HEK293 (cell line): ENCODE measurements around the gene TATDN2.

ENCODE experiments used
- EGR2 ChIP-seq: fragments of 450-650 bp; formaldehyde crosslinking; IDR thresholded peaks from 2 replicates; pipeline ENCODE4 v1.5.1; 2016; ENCODE audit warnings: low read depth, missing biosample characterization, missing genetic modification characterization
- HOXA7 ChIP-seq: sonication (generic); formaldehyde crosslinking; IDR thresholded peaks from 2 replicates; pipeline ENCODE4 v1.8.1; 2022; ENCODE audit warnings: missing genetic modification reagents, borderline replicate concordance
- IKZF3 ChIP-seq: fragments of 450-650 bp; IDR thresholded peaks from 2 replicates; pipeline ENCODE4 v1.5.0; 2018; ENCODE audit warnings: missing biosample characterization, mild to moderate bottlenecking, missing genetic modification characterization, moderate library complexity
- KLF10 ChIP-seq: fragments of 450-650 bp; IDR thresholded peaks from 2 replicates; pipeline ENCODE4 v1.5.1; 2018; ENCODE audit warnings: missing biosample characterization, mild to moderate bottlenecking, missing genetic modification characterization
- KLF17 ChIP-seq: fragments of 450-650 bp; formaldehyde crosslinking; IDR thresholded peaks from 2 replicates; pipeline ENCODE4 v1.5.1; 2016; ENCODE audit warnings: missing biosample characterization, missing genetic modification characterization
- MZF1 ChIP-seq: fragments of 450-650 bp; formaldehyde crosslinking; IDR thresholded peaks from 2 replicates; pipeline ENCODE4 v1.5.1; 2017; ENCODE audit warnings: missing biosample characterization, missing genetic modification characterization, borderline replicate concordance
- WT1 ChIP-seq: fragments of 450-650 bp; formaldehyde crosslinking; IDR thresholded peaks from 2 replicates; pipeline ENCODE4 v1.5.1; 2016; ENCODE audit warnings: missing biosample characterization, missing genetic modification characterization
- ZBTB6 ChIP-seq: fragments of 450-650 bp; formaldehyde crosslinking; IDR thresholded peaks from 2 replicates; pipeline ENCODE4 v1.5.1; 2017; ENCODE audit warnings: missing biosample characterization, missing genetic modification characterization
- ZFP3 ChIP-seq: fragments of 450-650 bp; formaldehyde crosslinking; IDR thresholded peaks from 2 replicates; pipeline ENCODE4 v1.5.1; 2016; ENCODE audit warnings: low read depth, missing biosample characterization, missing genetic modification characterization
- ZFP69B ChIP-seq: fragments of 450-650 bp; formaldehyde crosslinking; IDR thresholded peaks from 2 replicates; pipeline ENCODE4 v1.5.1; 2016; ENCODE audit warnings: missing biosample characterization, missing genetic modification characterization
- ZNF10 ChIP-seq: fragments of 450-650 bp; formaldehyde crosslinking; IDR thresholded peaks from 2 replicates; pipeline ENCODE4 v1.5.1; 2017; ENCODE audit warnings: missing biosample characterization, missing genetic modification characterization
- ZNF140 ChIP-seq: fragments of 450-650 bp; formaldehyde crosslinking; IDR thresholded peaks from 2 replicates; pipeline ENCODE4 v1.5.1; 2016; ENCODE audit warnings: missing biosample characterization, missing genetic modification characterization
- ZNF16 ChIP-seq: fragments of 450-650 bp; formaldehyde crosslinking; IDR thresholded peaks from 2 replicates; pipeline ENCODE4 v1.5.1; 2016; ENCODE audit warnings: low read depth, missing biosample characterization, missing genetic modification characterization
- ZNF184 ChIP-seq: fragments of 450-650 bp; IDR thresholded peaks from 2 replicates; pipeline ENCODE4 v1.5.1; 2018; ENCODE audit warnings: missing biosample characterization, mild to moderate bottlenecking, missing genetic modification characterization
- ZNF211 ChIP-seq: fragments of 450-650 bp; formaldehyde crosslinking; IDR thresholded peaks from 2 replicates; pipeline ENCODE4 v1.5.1; 2016; ENCODE audit warnings: low read depth, missing biosample characterization, missing genetic modification characterization
- ZNF214 ChIP-seq: fragments of 450-650 bp; formaldehyde crosslinking; IDR thresholded peaks from 2 replicates; pipeline ENCODE4 v1.5.1; 2017; ENCODE audit warnings: missing biosample characterization, mild to moderate bottlenecking, missing genetic modification characterization, borderline replicate concordance
- ZNF221 ChIP-seq: fragments of 450-650 bp; formaldehyde crosslinking; IDR thresholded peaks from 2 replicates; pipeline ENCODE4 v1.5.1; 2017; ENCODE audit warnings: missing biosample characterization, missing genetic modification characterization, borderline replicate concordance
- ZNF23 ChIP-seq: fragments of 450-650 bp; formaldehyde crosslinking; IDR thresholded peaks from 2 replicates; pipeline ENCODE4 v1.5.1; 2016; ENCODE audit warnings: missing biosample characterization, missing genetic modification characterization, borderline replicate concordance
- ZNF302 ChIP-seq: fragments of 450-650 bp; formaldehyde crosslinking; IDR thresholded peaks from 2 replicates; pipeline ENCODE4 v1.5.1; 2016; ENCODE audit warnings: missing biosample characterization, missing genetic modification characterization, low read depth
- ZNF324 ChIP-seq: fragments of 450-650 bp; formaldehyde crosslinking; IDR thresholded peaks from 2 replicates; pipeline ENCODE4 v1.5.1; 2016; ENCODE audit warnings: missing biosample characterization, missing genetic modification characterization
- ZNF398 ChIP-seq: fragments of 450-650 bp; formaldehyde crosslinking; IDR thresholded peaks from 2 replicates; pipeline ENCODE4 v1.5.1; 2017; ENCODE audit warnings: missing biosample characterization, missing genetic modification characterization
- ZNF416 ChIP-seq: fragments of 450-650 bp; formaldehyde crosslinking; IDR thresholded peaks from 2 replicates; pipeline ENCODE4 v1.5.1; 2016; ENCODE audit warnings: missing biosample characterization, missing genetic modification characterization
- ZNF514 ChIP-seq: fragments of 450-650 bp; formaldehyde crosslinking; IDR thresholded peaks from 2 replicates; pipeline ENCODE4 v1.5.1; 2016; ENCODE audit warnings: missing biosample characterization, missing genetic modification characterization
- ZNF529 ChIP-seq: fragments of 450-650 bp; formaldehyde crosslinking; IDR thresholded peaks from 2 replicates; pipeline ENCODE4 v1.5.1; 2017; ENCODE audit warnings: missing genetic modification characterization, missing biosample characterization; ENCODE audit not compliant: insufficient replicate concordance
- ZNF600 ChIP-seq: fragments of 450-650 bp; formaldehyde crosslinking; IDR thresholded peaks from 2 replicates; pipeline ENCODE4 v1.5.1; 2016; ENCODE audit warnings: missing biosample characterization, missing genetic modification characterization
- ZNF623 ChIP-seq: fragments of 450-650 bp; formaldehyde crosslinking; IDR thresholded peaks from 2 replicates; pipeline ENCODE4 v1.5.1; 2016; ENCODE audit warnings: missing biosample characterization, missing genetic modification characterization
- ZNF654 ChIP-seq: fragments of 450-650 bp; formaldehyde crosslinking; IDR thresholded peaks from 2 replicates; pipeline ENCODE4 v1.5.1; 2016; ENCODE audit warnings: low read depth, missing biosample characterization, missing genetic modification characterization
- ZNF670 ChIP-seq: fragments of 450-650 bp; formaldehyde crosslinking; IDR thresholded peaks from 2 replicates; pipeline ENCODE4 v1.5.1; 2016; ENCODE audit warnings: missing biosample characterization, missing genetic modification characterization, low read depth
- ZNF747 ChIP-seq: fragments of 450-650 bp; formaldehyde crosslinking; IDR thresholded peaks from 2 replicates; pipeline ENCODE4 v1.5.1; 2016; ENCODE audit warnings: missing biosample characterization, missing genetic modification characterization
- ZSCAN16 ChIP-seq: fragments of 450-650 bp; formaldehyde crosslinking; IDR thresholded peaks from 2 replicates; pipeline ENCODE4 v1.5.1; 2016; ENCODE audit warnings: missing biosample characterization, missing genetic modification characterization
- ZSCAN23 ChIP-seq: fragments of 450-650 bp; formaldehyde crosslinking; IDR thresholded peaks from 2 replicates; pipeline ENCODE4 v1.5.1; 2016; ENCODE audit warnings: missing biosample characterization, missing genetic modification characterization
- ZXDB ChIP-seq: fragments of 450-650 bp; formaldehyde crosslinking; IDR thresholded peaks from 2 replicates; pipeline ENCODE4 v1.5.1; 2016; ENCODE audit warnings: missing biosample characterization, missing genetic modification characterization
- TF ChIP-seq, protein P1 (sequence below): fragments of 450-650 bp; formaldehyde crosslinking; IDR thresholded peaks from 2 replicates; pipeline ENCODE4 v1.5.1; 2016; ENCODE audit warnings: missing biosample characterization, missing genetic modification characterization, low read depth
- TF ChIP-seq, protein P2 (sequence below): fragments of 450-650 bp; formaldehyde crosslinking; IDR thresholded peaks from 2 replicates; pipeline ENCODE4 v1.5.1; 2016; ENCODE audit warnings: missing biosample characterization, missing genetic modification characterization

Gene TATDN2

GRCh38 chr3:10248184-10248983 lies at the start of gene TATDN2 (continued):
- no peak for TF ChIP-seq ZNF221
- TF ChIP-seq, protein P1, sequence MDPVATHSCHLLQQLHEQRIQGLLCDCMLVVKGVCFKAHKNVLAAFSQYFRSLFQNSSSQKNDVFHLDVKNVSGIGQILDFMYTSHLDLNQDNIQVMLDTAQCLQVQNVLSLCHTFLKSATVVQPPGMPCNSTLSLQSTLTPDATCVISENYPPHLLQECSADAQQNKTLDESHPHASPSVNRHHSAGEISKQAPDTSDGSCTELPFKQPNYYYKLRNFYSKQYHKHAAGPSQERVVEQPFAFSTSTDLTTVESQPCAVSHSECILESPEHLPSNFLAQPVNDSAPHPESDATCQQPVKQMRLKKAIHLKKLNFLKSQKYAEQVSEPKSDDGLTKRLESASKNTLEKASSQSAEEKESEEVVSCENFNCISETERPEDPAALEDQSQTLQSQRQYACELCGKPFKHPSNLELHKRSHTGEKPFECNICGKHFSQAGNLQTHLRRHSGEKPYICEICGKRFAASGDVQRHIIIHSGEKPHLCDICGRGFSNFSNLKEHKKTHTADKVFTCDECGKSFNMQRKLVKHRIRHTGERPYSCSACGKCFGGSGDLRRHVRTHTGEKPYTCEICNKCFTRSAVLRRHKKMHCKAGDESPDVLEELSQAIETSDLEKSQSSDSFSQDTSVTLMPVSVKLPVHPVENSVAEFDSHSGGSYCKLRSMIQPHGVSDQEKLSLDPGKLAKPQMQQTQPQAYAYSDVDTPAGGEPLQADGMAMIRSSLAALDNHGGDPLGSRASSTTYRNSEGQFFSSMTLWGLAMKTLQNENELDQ (tag by site-specific recombination), result no peak
- no peak; the same call in 1 of the 2 replicates for TF ChIP-seq ZFP69B (tag by site-specific recombination)
- TF ChIP-seq ZNF10, result no peak
- TF ChIP-seq MZF1 (tag by site-specific recombination), result no peak
- no peak; the same call in 1 of the 2 replicates for TF ChIP-seq ZNF184 (tag by site-specific recombination)
- no peak for TF ChIP-seq ZNF211 (tag by site-specific recombination)
- no peak for TF ChIP-seq ZNF416 (tag by site-specific recombination)
- TF ChIP-seq ZNF670 (tag by site-specific recombination), result no peak
- no peak for TF ChIP-seq KLF17 (tag by site-specific recombination)
- TF ChIP-seq ZNF302 (tag by site-specific recombination), result no peak
- TF ChIP-seq ZNF398 (tag by site-specific recombination), result no peak
- no peak for TF ChIP-seq ZNF600 (tag by site-specific recombination)
- no peak for TF ChIP-seq ZNF514 (tag by site-specific recombination)
- no peak for TF ChIP-seq ZNF214
- TF ChIP-seq ZNF747 (tag by site-specific recombination), result no peak
- no peak for TF ChIP-seq ZSCAN23
- no peak for TF ChIP-seq HOXA7 (CRISPR knock-in tag)
- TF ChIP-seq WT1 (tag by site-specific recombination), result no peak
- peak; percentile 53; the same call in 1 of the 2 replicates for TF ChIP-seq IKZF3
- TF ChIP-seq ZNF16 (tag by site-specific recombination), result no peak
- no peak for TF ChIP-seq ZNF623
- peak; percentile 59; the same call in 1 of the 2 replicates for TF ChIP-seq KLF10
- TF ChIP-seq EGR2, result no peak
- TF ChIP-seq, protein P2, sequence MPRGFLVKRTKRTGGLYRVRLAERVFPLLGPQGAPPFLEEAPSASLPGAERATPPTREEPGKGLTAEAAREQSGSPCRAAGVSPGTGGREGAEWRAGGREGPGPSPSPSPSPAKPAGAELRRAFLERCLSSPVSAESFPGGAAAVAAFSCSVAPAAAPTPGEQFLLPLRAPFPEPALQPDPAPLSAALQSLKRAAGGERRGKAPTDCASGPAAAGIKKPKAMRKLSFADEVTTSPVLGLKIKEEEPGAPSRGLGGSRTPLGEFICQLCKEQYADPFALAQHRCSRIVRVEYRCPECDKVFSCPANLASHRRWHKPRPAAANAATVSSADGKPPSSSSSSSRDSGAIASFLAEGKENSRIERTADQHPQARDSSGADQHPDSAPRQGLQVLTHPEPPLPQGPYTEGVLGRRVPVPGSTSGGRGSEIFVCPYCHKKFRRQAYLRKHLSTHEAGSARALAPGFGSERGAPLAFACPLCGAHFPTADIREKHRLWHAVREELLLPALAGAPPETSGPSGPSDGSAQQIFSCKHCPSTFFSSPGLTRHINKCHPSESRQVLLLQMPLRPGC (tag by site-specific recombination), result no peak
- TF ChIP-seq ZXDB, result 0 out of 2 replicates have a peak, but pooled peaks have one; percentile 20
- no peak for TF ChIP-seq ZNF140 (tag by site-specific recombination)
- no peak for TF ChIP-seq ZSCAN16 (tag by site-specific recombination)
- TF ChIP-seq ZNF23 (tag by site-specific recombination), result no peak
- no peak for TF ChIP-seq ZNF654 (tag by site-specific recombination)
- no peak for TF ChIP-seq ZNF529
- TF ChIP-seq ZFP3, result no peak
- TF ChIP-seq ZNF324 (tag by site-specific recombination), result no peak
- no peak for TF ChIP-seq ZBTB6
